Esophagus (tissue), 2 donors: ENCODE measurements around the gene PTK6. TPM values are rescaled to one million over a fixed set of nuclear protein-coding genes. Genes with fewer than 3 reads are reported as not detected.

Experiments
- polyA plus RNA-seq, 2 donors: library from polyadenylated mRNA; stranded (reverse); fragments of 200-250 nt; gene quantifications; one replicate each; pipeline ENCODE4 v1.2.3, GENCODE V29; 2013
- donor health status: healthy with polysubstance abuse.
- donor health status: Bipolar disorder and iron deficiency.

PTK6 gene
- polyA plus RNA-seq, 2 donors: 80.1 to 81.6 TPM

Other genes starting within 250 kb of the PTK6 start
- not detected for gene COL20A1, start 244.2 kb downstream of the PTK6 start, polyA plus RNA-seq
- gene CHRNA4, start 176.0 kb downstream of the PTK6 start, polyA plus RNA-seq: under 1 TPM in 1 of 2 donors, not detected in 1; 0.02 TPM
- gene KCNQ2, start 64.7 kb downstream of the PTK6 start, polyA plus RNA-seq: under 1 TPM; 0.01 to 0.06 TPM
- gene EEF1A2, start 38.3 kb downstream of the PTK6 start, polyA plus RNA-seq: 1 to 10 TPM in 1 of 2 donors, under 1 TPM in 1; 0.86 to 7.3 TPM
- gene PPDPF, start 16.6 kb downstream of the PTK6 start, polyA plus RNA-seq: 1,000 to 10,000 TPM in 1 of 2 donors, 100 to 1,000 TPM in 1; 615 to 1,105 TPM
- gene SRMS, start 10.4 kb upstream of the PTK6 start, polyA plus RNA-seq: under 1 TPM in 1 of 2 donors, not detected in 1; 0.04 TPM
- gene FNDC11, start 16.8 kb upstream of the PTK6 start, polyA plus RNA-seq: under 1 TPM; 0.07 to 0.26 TPM
- 1 to 10 TPM; 7.2 to 8.3 TPM for gene HELZ2, start 36.9 kb upstream of the PTK6 start, polyA plus RNA-seq
- 1 to 10 TPM; 7.6 to 8.8 TPM for gene GMEB2, start 89.7 kb upstream of the PTK6 start, polyA plus RNA-seq
- gene STMN3, start 116.0 kb upstream of the PTK6 start, polyA plus RNA-seq: 1 to 10 TPM; 3.7 to 6.1 TPM
- 10 to 100 TPM in 1 of 2 donors, 1 to 10 TPM in 1; 8.1 to 14.5 TPM for gene RTEL1, start 120.9 kb upstream of the PTK6 start, polyA plus RNA-seq
- gene TNFRSF6B, start 159.3 kb upstream of the PTK6 start, polyA plus RNA-seq: 10 to 100 TPM in 1 of 2 donors, 1 to 10 TPM in 1; 2.6 to 15.2 TPM
- 10 to 100 TPM; 33.9 to 35.4 TPM for gene ARFRP1, start 170.6 kb upstream of the PTK6 start, polyA plus RNA-seq
- gene ZGPAT, start 170.7 kb upstream of the PTK6 start, polyA plus RNA-seq: 10 to 100 TPM; 24.4 to 38.9 TPM
- 10 to 100 TPM; 12.6 to 24.5 TPM for gene LIME1, start 199.3 kb upstream of the PTK6 start, polyA plus RNA-seq
- gene SLC2A4RG, start 202.4 kb upstream of the PTK6 start, polyA plus RNA-seq: 10 to 100 TPM; 43.8 to 77.5 TPM